HUES6 (cell line): Measurements from ENCODE around the gene SYNCRIP.
A peak's percentile ranks its signal among the peaks of the same experiment; 100 is the strongest.

Experiments
- H3K27ac ChIP-seq: 2 replicates; pipeline ENCODE4 v1.7.0; 2013; ENCODE audit warnings: low read depth, mild to moderate bottlenecking, low read length, inconsistent platforms
- H3K27me3 ChIP-seq: 2 replicates; pipeline ENCODE4 v1.6.1; 2013; ENCODE audit warnings: low read length; ENCODE audit not compliant: control insufficient read depth, insufficient read depth
- H3K36me3 ChIP-seq: 2 replicates; pipeline ENCODE4 v1.6.1; 2013; ENCODE audit warnings: low read length; ENCODE audit not compliant: control insufficient read depth, insufficient read depth
- H3K4me1 ChIP-seq: 2 replicates; pipeline ENCODE4 v1.6.1; 2013; ENCODE audit warnings: low read length; ENCODE audit not compliant: control insufficient read depth, insufficient read depth
- H3K4me3 ChIP-seq: 2 replicates; pipeline ENCODE4 v1.5.1; 2013; ENCODE audit warnings: low read depth, low read length
- H3K9ac ChIP-seq: one replicate; pipeline ENCODE4 v1.6.1; 2013; ENCODE audit warnings: mild to moderate bottlenecking, low read length
- H3K9me3 ChIP-seq: 2 replicates; pipeline ENCODE4 v1.6.1; 2013; ENCODE audit warnings: low read depth, low read length; ENCODE audit not compliant: control insufficient read depth, insufficient read depth

The SYNCRIP gene

DNA sequence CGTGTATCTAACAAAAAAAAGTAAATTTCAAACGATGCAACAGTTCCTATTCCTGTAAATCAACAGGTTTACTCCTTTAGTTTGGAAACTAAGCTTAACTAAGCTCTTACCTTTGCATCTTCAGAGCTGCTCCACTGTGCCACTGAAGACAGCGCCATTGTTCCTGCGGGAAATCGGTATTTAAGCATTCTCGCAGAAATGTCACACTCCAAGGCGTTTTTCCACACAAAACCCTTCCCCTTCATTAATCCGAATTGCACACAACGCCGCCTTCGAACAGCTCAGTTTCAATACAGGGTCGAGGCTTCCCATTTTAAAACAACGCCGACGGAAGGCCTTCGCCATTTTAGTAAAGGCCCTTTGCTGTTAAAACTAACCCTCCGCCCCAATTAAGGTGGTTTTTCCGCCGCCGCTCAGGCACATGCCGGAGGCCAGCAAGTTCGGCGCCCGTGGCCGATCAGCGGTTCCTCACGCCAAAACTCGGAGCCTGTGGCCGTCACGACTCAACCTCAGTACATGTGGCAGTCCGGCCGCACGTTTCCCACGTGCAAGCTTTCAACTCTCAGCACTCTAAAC, 35.4 kb upstream of the SYNCRIP start:
- Histone ChIP-seq H3K27ac (peak overlapping the region; percentile 94), H3K4me1 (0 out of 2 replicates have a peak, but pooled peaks cover 5% of the 10 kb centered on the region), H3K36me3 (peaks cover 42% of the 10 kb centered on the region), H3K9me3 (no peaks in the 10 kb centered on the region), H3K27me3 (no peaks in the 10 kb centered on the region), H3K9ac (peak overlapping the region; percentile 92), H3K4me3 (peak overlapping the region; percentile 96)

GRCh38 chr6:85677234-85677956, 34.7 kb upstream of the SYNCRIP start:
- 0 out of 2 replicates have a peak, but pooled peaks cover 5% of the 10 kb centered on the region for H3K4me1 ChIP-seq
- H3K36me3 ChIP-seq: peaks cover 42% of the 10 kb centered on the region
- H3K4me3 ChIP-seq: peak overlapping the region; percentile 96
- H3K9ac ChIP-seq: peak overlapping the region; percentile 92
- H3K27ac ChIP-seq: peak overlapping the region; percentile 94
- H3K27me3 ChIP-seq: no peaks in the 10 kb centered on the region
- H3K9me3 ChIP-seq: no peaks in the 10 kb centered on the region

- H3K9me3 ChIP-seq: no peaks in the 10 kb centered on the region
- H3K9ac ChIP-seq: peak overlapping the region; percentile 92
- H3K36me3 ChIP-seq: peaks cover 42% of the 10 kb centered on the region
- H3K4me3 ChIP-seq: peak overlapping the region; percentile 96
- no peaks in the 10 kb centered on the region for H3K27me3 ChIP-seq
- H3K27ac ChIP-seq: peak overlapping the region; percentile 94; the same call in 1 of the 2 replicates
- 0 out of 2 replicates have a peak, but pooled peaks cover 5% of the 10 kb centered on the region for H3K4me1 ChIP-seq
Measured at GRCh38 chr6:85676086-85676729, 33.5 kb upstream of the SYNCRIP start.

DNA sequence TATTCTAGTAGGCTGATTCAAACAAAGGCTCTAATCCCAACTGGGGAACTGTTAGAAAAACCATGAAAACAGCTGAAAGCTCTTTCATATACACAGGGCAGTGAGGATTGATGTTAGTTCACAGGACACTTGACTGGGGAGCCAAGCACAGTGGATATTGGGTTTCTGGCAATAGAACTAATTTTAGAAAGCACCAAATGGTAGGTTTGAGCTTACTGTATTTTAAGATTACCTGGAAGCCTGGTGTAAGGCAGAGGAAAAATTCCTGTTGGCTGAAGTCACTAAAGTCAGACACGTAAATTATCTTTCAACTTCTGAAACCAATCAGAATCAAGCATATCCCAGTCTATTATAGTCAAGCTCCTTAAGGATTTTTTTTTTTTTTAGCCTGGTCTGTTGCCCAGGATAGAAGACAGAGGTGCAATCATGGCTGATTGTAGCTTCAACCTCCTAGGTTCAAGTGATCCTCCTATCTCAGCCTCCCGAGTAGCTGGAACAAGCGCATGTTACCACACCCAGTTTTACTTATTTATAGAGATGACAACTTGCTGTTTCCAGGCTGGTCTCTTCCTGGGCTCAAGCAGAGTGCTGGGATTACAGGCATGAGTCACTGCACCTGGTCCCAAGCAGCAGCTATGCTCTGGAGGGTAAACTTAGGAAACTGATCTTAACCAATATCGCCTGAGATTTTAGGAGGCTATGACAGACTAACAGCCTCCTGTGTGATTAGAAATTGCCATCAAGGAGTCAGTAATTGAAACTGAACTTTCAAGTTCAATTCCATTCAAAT, 32.5 kb upstream of the SYNCRIP start:
- Histone ChIP-seq H3K27ac (no peak overlapping the region), H3K36me3 (peaks cover 42% of the 10 kb centered on the region), H3K9ac (peak overlapping the region; percentile 92), H3K4me1 (peaks cover 7% of the 10 kb centered on the region), H3K4me3 (peak overlapping the region; percentile 96), H3K27me3 (no peaks in the 10 kb centered on the region), H3K9me3 (no peaks in the 10 kb centered on the region)

DNA sequence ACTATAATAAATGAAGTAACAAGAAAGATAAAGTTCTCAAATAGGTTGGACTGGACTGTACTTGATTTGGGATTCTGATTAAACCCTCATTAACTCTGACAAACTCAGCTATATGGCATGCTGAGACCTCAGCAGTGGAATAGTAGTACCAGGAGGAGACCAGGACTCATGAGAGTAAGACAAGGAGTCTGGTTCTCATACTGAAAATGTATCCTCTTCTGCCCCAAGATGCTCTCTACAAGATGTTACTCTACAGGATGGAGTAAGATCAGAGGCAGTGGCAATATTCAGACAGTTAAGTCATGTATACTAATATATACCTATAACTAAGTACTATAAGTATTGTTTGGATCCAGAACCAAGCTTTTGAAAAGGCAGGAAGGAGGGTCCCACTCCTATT, 31.9 kb upstream of the SYNCRIP start:
- H3K36me3 ChIP-seq: peaks cover 42% of the 10 kb centered on the region
- H3K9me3 ChIP-seq: no peaks in the 10 kb centered on the region
- H3K4me1 ChIP-seq: peaks cover 10% of the 10 kb centered on the region
- H3K9ac ChIP-seq: no peak overlapping the region
- peak overlapping the region; percentile 96; the same call in 1 of the 2 replicates for H3K4me3 ChIP-seq
- no peaks in the 10 kb centered on the region for H3K27me3 ChIP-seq
- H3K27ac ChIP-seq: no peak overlapping the region

DNA sequence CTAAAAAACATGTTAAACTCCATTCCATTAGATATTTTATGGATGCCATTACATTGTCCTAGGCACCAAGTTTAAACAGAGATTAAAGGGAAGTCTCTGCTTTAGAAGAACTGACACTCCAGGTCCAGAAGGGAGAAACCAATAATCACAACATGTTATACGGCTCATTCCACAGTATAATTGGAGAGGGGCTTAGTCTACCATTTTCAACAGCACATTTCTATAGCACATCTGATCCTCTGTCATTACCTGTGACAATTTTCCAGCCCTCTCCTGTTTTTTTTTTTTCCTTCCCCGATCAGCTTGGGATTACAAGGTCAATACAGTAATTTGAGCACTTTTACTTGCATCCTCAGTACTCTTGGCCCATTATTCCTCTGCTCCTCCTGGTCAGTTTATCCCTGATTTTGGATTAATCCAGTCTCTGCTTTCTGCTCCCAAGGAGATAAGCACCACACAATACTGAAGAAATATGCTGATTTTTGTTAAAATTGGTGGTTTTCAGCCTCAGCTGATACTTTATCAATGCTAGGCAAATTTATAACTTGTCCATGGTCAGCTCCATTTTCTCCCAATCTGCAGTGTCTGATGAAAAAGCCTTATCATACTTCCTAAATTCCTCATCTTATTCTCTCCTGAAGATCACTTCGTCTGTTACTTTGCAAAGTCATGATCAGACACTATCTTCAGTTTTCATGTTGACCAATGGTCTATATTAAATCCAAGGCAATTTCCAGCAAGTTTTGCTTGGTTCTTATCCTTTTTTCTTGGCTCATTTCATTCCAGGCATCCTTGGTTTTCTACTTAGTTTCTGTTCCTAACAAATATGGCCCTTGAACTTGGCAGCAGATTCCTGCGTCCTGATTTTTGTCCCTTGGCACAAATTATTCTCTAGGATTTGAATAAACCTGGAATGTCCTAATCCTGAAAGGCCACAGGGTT, 30.8 kb upstream of the SYNCRIP start:
- Histone ChIP-seq H3K4me3 (no peak overlapping the region), H3K4me1 (peaks cover 19% of the 10 kb centered on the region), H3K27ac (no peak overlapping the region), H3K9ac (no peak overlapping the region), H3K36me3 (peaks cover 42% of the 10 kb centered on the region), H3K27me3 (no peaks in the 10 kb centered on the region), H3K9me3 (no peaks in the 10 kb centered on the region)

DNA sequence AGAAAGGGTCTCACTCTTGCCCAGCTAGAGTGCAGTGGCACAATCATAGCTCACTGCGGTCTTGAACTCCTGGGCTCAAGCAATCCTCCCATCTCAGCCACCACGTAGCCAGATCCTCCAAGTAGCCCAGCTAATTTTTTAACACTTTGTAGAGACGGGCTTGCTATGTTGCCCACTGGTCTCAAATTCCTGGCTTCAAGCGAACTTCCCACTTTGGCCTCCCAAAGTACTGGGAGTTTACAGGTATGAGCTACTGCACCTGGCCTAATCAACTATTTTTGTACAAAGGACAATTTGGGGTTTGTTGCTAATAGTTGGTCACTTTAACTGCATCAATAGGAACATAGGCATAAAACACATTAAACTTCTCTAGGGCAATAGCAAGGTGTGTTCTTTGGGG, 29.9 kb upstream of the SYNCRIP start:
- Histone ChIP-seq H3K9ac (no peak overlapping the region), H3K27ac (no peak overlapping the region), H3K27me3 (no peaks in the 10 kb centered on the region), H3K9me3 (no peaks in the 10 kb centered on the region), H3K4me3 (no peak overlapping the region), H3K4me1 (peaks cover 20% of the 10 kb centered on the region), H3K36me3 (peaks cover 34% of the 10 kb centered on the region)

DNA sequence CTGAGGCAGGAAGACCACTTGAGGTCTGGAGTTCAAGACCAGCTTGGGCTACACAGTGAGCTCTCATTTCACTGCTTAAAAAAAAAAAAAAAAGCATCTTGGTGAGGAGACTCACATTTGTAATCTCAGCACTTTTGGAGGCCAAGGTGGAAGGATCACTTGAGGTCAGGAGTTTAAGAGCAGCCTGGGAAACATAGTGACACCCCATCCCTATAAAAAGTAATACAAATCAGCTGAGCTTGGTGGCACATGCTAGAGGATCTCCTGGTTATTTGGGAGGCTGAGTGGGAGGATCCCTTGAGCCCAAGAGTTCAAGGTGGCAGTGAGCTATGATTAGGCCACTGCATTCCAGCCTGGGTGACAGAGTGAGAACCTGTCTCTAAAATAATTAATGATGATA, 29.4 kb upstream of the SYNCRIP start:
- no peaks in the 10 kb centered on the region for H3K27me3 ChIP-seq
- H3K4me1 ChIP-seq: peaks cover 20% of the 10 kb centered on the region
- H3K27ac ChIP-seq: no peak overlapping the region
- H3K9me3 ChIP-seq: peaks cover 3% of the 10 kb centered on the region; the same call in 1 of the 2 replicates
- H3K9ac ChIP-seq: no peak overlapping the region
- H3K36me3 ChIP-seq: peaks cover 28% of the 10 kb centered on the region
- no peak overlapping the region for H3K4me3 ChIP-seq

- peaks cover 3% of the 10 kb centered on the region; the same call in 1 of the 2 replicates for H3K9me3 ChIP-seq
- H3K4me3 ChIP-seq: no peak overlapping the region
- H3K27me3 ChIP-seq: no peaks in the 10 kb centered on the region
- peak overlapping the region; percentile 73; the same call in 1 of the 2 replicates for H3K27ac ChIP-seq
- peaks cover 13% of the 10 kb centered on the region for H3K36me3 ChIP-seq
- peaks cover 20% of the 10 kb centered on the region for H3K4me1 ChIP-seq
- H3K9ac ChIP-seq: no peak overlapping the region
Measured at GRCh38 chr6:85670573-85670972, 27.9 kb upstream of the SYNCRIP start.

DNA sequence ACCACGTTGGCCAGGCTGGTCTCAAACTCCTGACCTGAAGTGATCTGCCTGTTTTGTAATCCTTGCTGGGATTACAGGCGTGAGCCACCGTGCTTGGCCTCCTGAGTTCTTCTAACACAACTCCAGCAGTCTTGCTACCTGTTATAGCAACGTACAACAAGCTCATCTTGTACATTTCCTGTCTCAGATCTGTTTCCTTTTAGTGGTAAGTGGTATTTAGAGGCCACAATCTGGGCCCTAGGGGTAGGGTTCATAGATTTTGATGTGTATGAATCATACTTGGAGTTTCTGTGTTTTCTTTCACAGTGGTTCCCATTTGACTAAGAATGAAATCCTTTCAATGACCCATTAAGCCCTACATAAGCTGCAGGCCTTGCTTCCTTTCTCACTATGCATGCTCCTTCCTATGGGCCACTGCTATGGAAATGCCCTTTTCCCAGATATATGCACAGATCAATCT, 27.1 kb upstream of the SYNCRIP start:
- H3K9ac ChIP-seq: peak overlapping the region; percentile 66
- H3K27me3 ChIP-seq: no peaks in the 10 kb centered on the region
- peak overlapping the region; percentile 14; the same call in 1 of the 2 replicates for H3K4me3 ChIP-seq
- peaks cover 3% of the 10 kb centered on the region; the same call in 1 of the 2 replicates for H3K9me3 ChIP-seq
- H3K4me1 ChIP-seq: peaks cover 20% of the 10 kb centered on the region
- peaks cover 5% of the 10 kb centered on the region for H3K36me3 ChIP-seq
- H3K27ac ChIP-seq: peak overlapping the region; percentile 73
